Kidney epithelial cell (primary cell): Measurements from ENCODE around the gene KCNK7. TPM values are rescaled to one million over a fixed set of nuclear protein-coding genes. Genes with fewer than 3 reads are reported as not detected.

Experiments
- DNase-seq: peaks from one replicate; pipeline ENCODE4 v3.0.0-alpha.2; 2010; ENCODE audit warnings: low read depth
- H3K27me3 ChIP-seq: 2 replicates; pipeline ENCODE4 v1.6.0; 2011; ENCODE audit warnings: low read length; ENCODE audit not compliant: control insufficient read depth, insufficient read depth
- H3K36me3 ChIP-seq: 2 replicates; pipeline ENCODE4 v1.5.1; 2011; ENCODE audit warnings: low read length; ENCODE audit not compliant: control insufficient read depth, insufficient read depth
- H3K4me3 ChIP-seq: 2 replicates; pipeline ENCODE4 v1.5.1; 2011; ENCODE audit warnings: low read depth, mild to moderate bottlenecking, control low read depth, low read length
- total RNA-seq: library from RNA; depleted of rRNA; stranded (reverse); fragments of >200 nt; gene quantifications from 2 replicates; pipeline ENCODE4 v1.2.3, GENCODE V29; 2015
- TF ChIP-seq, protein P1 (sequence below): IDR thresholded peaks from 2 replicates; pipeline ENCODE4 v1.5.1; 2011; ENCODE audit warnings: mild to moderate bottlenecking, moderate library complexity, low read length, control low read depth, inconsistent platforms; ENCODE audit not compliant: insufficient read depth, poor library complexity, severe bottlenecking

Gene KCNK7
- not detected in 2 replicates for total RNA-seq

- TF ChIP-seq, protein P1, sequence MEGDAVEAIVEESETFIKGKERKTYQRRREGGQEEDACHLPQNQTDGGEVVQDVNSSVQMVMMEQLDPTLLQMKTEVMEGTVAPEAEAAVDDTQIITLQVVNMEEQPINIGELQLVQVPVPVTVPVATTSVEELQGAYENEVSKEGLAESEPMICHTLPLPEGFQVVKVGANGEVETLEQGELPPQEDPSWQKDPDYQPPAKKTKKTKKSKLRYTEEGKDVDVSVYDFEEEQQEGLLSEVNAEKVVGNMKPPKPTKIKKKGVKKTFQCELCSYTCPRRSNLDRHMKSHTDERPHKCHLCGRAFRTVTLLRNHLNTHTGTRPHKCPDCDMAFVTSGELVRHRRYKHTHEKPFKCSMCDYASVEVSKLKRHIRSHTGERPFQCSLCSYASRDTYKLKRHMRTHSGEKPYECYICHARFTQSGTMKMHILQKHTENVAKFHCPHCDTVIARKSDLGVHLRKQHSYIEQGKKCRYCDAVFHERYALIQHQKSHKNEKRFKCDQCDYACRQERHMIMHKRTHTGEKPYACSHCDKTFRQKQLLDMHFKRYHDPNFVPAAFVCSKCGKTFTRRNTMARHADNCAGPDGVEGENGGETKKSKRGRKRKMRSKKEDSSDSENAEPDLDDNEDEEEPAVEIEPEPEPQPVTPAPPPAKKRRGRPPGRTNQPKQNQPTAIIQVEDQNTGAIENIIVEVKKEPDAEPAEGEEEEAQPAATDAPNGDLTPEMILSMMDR: no peak
Measured at GRCh38 chr11:65595543-65596281, at the start of gene KCNK7. Gene KCNK7, minus strand, starts transcription at chr11:65595800. Its CDS starts 28 bp downstream, at chr11:65595772.

DNA sequence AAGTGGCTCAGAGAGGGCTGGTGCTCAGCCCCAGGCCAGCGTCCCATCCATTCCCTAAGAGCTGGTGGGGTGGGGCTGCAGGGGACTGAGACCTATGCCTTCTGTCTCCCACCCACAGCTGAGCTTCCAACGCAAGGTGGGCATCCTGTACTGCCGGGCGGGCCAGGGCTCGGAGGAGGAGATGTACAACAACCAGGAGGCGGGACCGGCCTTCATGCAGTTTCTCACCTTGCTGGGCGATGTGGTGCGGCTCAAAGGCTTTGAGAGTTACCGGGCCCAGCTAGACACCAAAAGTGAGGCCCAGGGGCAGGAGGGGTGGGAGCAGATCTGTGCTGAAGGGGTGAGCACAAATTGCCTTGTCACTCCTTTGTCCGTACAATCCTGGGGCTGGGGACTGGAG lies 49.2 kb upstream of the KCNK7 start:
- H3K4me3 ChIP-seq: no peak overlapping the region
- H3K27me3 ChIP-seq: no peaks in the 10 kb centered on the region
- H3K36me3 ChIP-seq: peaks cover 2% of the 10 kb centered on the region
- TF ChIP-seq, protein P1: no peak
- no peak for DNase-seq

More at GRCh38 chr11:65595543-65596281, at the start of gene KCNK7:
- no peak for DNase-seq
- H3K36me3 ChIP-seq: peaks cover 2% of the 10 kb centered on the region
- no peaks in the 10 kb centered on the region for H3K27me3 ChIP-seq
- no peak within 1 kb of the TSS for H3K4me3 ChIP-seq

GRCh38 chr11:65643971-65644370 lies 48.4 kb upstream of the KCNK7 start:
- DNase-seq: no peak

DNA sequence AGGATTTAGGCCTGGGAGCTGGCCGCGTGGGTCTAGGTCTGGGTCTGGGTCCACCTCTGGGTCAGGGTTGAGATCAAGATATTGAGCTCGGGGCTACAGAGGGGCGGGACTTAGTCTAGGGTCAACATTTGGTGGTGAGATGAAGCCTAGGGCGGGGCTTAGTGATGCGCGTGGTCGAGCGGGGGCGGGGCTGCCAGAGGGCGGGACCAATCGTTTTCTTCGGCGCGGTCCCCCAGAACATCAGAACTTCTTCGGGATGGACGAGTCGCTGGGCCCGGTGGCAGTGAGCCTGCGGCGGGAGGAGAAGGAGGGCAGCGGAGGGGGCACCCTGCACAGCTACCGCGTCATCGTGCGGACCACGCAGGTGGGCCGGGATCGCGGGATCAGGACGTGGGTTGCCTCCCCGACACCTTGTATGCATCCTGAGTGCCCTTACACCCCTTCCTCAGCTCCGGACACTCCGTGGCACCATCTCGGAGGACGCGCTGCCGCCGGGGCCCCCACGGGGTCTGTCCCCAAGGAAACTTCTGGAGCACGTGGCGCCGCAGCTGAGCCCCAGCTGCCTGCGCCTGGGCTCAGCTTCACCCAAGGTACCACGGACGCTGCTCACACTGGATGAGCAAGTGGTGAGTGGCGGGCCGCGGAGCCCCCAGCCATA lies 46.5 kb upstream of the KCNK7 start:
- no peak for DNase-seq
- Histone ChIP-seq H3K4me3 (no peak overlapping the region), H3K36me3 (peaks cover 2% of the 10 kb centered on the region), H3K27me3 (no peaks in the 10 kb centered on the region)
- TF ChIP-seq, protein P1: no peak

More at GRCh38 chr11:65643971-65644370, 48.4 kb upstream of the KCNK7 start:
- Histone ChIP-seq H3K36me3 (peaks cover 2% of the 10 kb centered on the region), H3K4me3 (no peak overlapping the region), H3K27me3 (no peaks in the 10 kb centered on the region)
- TF ChIP-seq, protein P1: no peak

DNA sequence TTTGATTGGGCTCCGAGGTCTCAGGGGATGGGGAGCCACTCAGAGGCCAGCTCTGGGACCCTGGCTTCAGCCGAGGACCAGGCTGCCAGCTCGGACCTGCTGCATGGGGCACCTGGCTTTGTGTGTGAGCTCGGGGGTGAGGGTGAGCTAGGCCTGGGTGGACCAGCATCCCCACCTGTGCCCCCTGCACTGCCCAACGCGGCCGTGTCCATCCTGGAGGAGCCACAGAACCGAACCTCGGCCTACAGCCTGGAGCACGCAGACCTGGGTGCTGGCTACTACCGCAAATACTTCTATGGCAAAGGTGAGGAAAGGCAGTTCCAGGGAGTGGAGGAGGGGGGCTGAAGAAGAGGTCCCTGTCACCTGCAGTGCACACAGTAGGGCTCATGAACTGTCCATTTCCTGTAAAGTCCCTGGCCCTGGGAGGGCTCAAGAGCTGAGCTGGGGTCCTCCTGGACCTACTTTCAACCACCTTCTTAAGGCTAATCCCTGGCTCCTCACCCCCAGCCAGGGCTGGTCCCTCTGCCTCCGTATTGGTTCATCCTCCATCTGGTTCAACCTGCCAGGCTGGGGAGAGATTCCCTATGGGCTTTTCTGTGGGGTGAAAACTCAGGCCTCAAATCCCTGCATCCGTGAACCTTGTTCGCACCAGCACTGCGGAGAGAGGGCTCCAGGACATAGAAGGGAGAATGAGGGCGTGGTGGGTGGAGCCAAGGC lies 45.9 kb upstream of the KCNK7 start:
- no peak overlapping the region for H3K4me3 ChIP-seq

More for the DNA sequence above, 45.9 kb upstream of the KCNK7 start:
- Histone ChIP-seq H3K36me3 (peaks cover 2% of the 10 kb centered on the region), H3K27me3 (no peaks in the 10 kb centered on the region)
- TF ChIP-seq, protein P1: no peak
- DNase-seq: no peak
